Measurements from ENCODE around the gene GLIS1.

Gene GLIS1

GRCh38 chr1:53639996-53640700, 98.8 kb downstream of the GLIS1 start:
- no peak for TF ChIP-seq CTCF (IDR thresholded peaks at IDR 0.05)

GRCh38 chr1:53639251-53639763, 99.7 kb downstream of the GLIS1 start:
- no peak overlapping the region for H3K4me3 ChIP-seq
- H3K27ac ChIP-seq, result no peak overlapping the region
- peak; percentile 60 for DNase-seq (ENCODE audit: low spot score)
- no peak for TF ChIP-seq CTCF (IDR thresholded peaks at IDR 0.05)

More at GRCh38 chr1:53639996-53640700, 98.8 kb downstream of the GLIS1 start:
- Histone ChIP-seq H3K27ac (no peak overlapping the region), H3K4me3 (no peak overlapping the region)
- DNase-seq (ENCODE audit: low spot score), result peak; percentile 26

DNA sequence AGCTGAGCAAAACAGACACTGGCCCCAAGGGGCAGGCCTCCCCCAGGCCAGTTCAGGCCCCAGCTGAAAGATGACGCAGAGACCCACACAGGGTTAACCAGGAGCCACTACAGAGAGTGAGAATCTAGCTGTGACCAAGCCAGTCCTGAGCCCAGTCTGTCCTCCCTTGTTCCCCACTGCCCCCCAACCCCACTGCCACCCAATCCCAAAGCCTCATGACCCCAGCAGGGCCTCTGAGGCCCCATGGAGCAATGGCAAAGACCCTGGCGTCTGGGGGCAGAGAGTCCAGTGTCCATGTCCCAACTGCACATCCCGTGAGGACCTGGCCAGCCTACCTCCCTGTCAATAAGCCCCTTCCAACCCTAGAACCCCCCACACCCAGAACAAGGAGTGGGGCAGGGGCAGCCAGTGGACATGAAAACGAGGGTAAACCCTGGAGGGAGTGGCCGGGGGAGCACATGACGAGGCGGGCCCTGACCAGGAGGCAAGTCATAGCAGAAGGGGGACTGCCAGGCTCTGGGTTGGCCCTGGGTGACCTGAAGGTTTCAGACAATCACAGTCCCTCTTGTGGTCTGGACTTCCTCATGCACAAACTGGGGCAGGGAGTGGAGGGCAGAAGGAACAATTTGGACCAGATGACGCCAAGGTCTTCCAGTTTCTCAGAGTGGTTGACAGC, 100.5 kb downstream of the GLIS1 start:
- DNase-seq (ENCODE audit: low spot score), result peak; percentile 69
- no peak overlapping the region for H3K27ac ChIP-seq
- H3K4me3 ChIP-seq, result no peak overlapping the region
- no peak for TF ChIP-seq CTCF (IDR thresholded peaks at IDR 0.05)

GRCh38 chr1:53637511-53638359, 101.2 kb downstream of the GLIS1 start:
- no peak for TF ChIP-seq CTCF (IDR thresholded peaks at IDR 0.05)
- peak; percentile 54 for DNase-seq (ENCODE audit: low spot score)
- Histone ChIP-seq H3K27ac (no peak overlapping the region), H3K4me3 (no peak overlapping the region)

GRCh38 chr1:53636621-53637171, 102.3 kb downstream of the GLIS1 start:
- Histone ChIP-seq H3K27ac (no peak overlapping the region), H3K4me3 (no peak overlapping the region)
- no peak for TF ChIP-seq CTCF (IDR thresholded peaks at IDR 0.05)
- peak; percentile 47 for DNase-seq (ENCODE audit: low spot score)

- H3K27ac ChIP-seq, result no peak overlapping the region
- no peak overlapping the region for H3K4me3 ChIP-seq
- DNase-seq (ENCODE audit: low spot score), result peak; percentile 57
- no peak for TF ChIP-seq CTCF (IDR thresholded peaks at IDR 0.05)
These were observed 104.4 kb downstream of the GLIS1 start for GRCh38 chr1:53634571-53634979.

Measured in coronary artery (tissue), 2 donors.